ENCODE measurements around the gene STK16. TPM values are rescaled to one million over a fixed set of nuclear protein-coding genes. Genes with fewer than 3 reads are reported as not detected.
A peak's percentile ranks its signal among the peaks of the same experiment; 100 is the strongest.

The STK16 gene
- total and polyA plus RNA-seq, 2 of the 13 experiments (the other 11 are each of a cell fraction or from before 2014, with no cell fraction given): 28.0 to 50.9 TPM

DNA sequence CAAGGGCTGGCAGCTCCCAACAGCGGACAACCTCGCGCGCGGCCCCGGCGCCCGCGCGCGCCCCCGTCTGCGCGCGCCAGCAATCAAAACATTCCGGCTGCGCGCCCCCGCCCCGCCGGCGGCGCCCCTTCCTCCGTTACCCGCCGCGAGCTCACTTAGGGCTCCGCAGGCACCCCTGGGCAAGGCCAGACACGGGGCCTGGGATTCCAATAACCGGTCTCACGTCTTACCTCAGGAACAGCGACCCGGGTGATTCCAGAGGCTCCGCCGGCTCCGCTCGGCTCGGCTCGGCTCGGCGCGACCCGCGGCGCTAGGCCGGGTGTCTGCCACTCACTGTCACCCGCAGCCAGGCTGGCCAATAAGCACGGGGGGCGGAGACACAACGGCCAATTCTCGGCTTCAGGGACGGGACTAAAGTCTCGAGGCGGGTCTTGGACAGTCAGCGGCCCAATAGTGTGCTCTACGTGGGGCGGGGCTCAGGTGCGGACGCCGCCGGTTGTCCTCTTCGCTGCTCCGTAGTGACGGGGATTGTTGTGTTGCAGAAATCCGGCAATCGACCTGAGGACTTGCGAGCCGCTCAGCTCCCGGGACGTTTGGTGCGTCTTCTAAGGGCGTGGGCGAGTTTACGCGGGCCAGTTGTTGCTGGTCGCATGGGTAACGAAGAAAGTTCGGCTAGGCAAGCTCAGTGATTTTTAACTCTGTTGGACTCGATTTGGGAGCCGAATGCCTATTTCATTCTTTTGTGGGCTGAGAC, 15.8 kb upstream of the STK16 start, which contains the start of the genes ANKZF1 and ATG9A (continued):
- TF ChIP-seq ELF1 (CRISPR knock-in tag; IDR thresholded peaks at IDR 0.05) (0 out of 2 replicates have a peak, but pooled peaks have one; percentile 51), ZNF251 (CRISPR knock-in tag; IDR thresholded peaks at IDR 0.05) (no peak), ZNF34 (CRISPR knock-in tag; IDR thresholded peaks at IDR 0.05; ENCODE audit: borderline replicate concordance) (peak; percentile 31), ZNF709 (CRISPR knock-in tag; IDR thresholded peaks at IDR 0.05) (peak; percentile 56; the same call in 1 of the 2 replicates), KMT2B (CRISPR knock-in tag; IDR thresholded peaks at IDR 0.05) (peak; percentile 86), ARNT2 (CRISPR knock-in tag; IDR thresholded peaks at IDR 0.05; ENCODE audit: low read depth) (peak; percentile 19; the same call in 1 of the 2 replicates), KLF16 (CRISPR knock-in tag; IDR thresholded peaks at IDR 0.05) (peak in 1 of 2 experiments; percentile 88; a peak in 1 of 4 replicates), ZNF790 (CRISPR knock-in tag; IDR thresholded peaks at IDR 0.05; ENCODE audit: borderline replicate concordance) (peak; percentile 76; the same call in 1 of the 2 replicates), GATAD2A (CRISPR knock-in tag; IDR thresholded peaks at IDR 0.05) (peak; percentile 55), ZNF331 (CRISPR knock-in tag; IDR thresholded peaks at IDR 0.05) (0 out of 2 replicates have a peak, but pooled peaks have one; percentile 83), TAF15 (IDR thresholded peaks at IDR 0.05; ENCODE audit: low read depth, low read length, poor library complexity, severe bottlenecking) (peak; percentile 52), GATAD1 (CRISPR knock-in tag; IDR thresholded peaks at IDR 0.05) (peak; percentile 95), TMF1 (CRISPR knock-in tag; IDR thresholded peaks at IDR 0.05; ENCODE audit: low read depth) (peak; percentile 78; the same call in 1 of the 2 replicates), NFKBIZ (CRISPR knock-in tag; IDR thresholded peaks at IDR 0.05) (0 out of 2 replicates have a peak, but pooled peaks have one; percentile 20), ZNF674 (CRISPR knock-in tag; IDR thresholded peaks at IDR 0.05; ENCODE audit: low read depth) (no peak), MED1 (CRISPR knock-in tag; IDR thresholded peaks at IDR 0.05) (peak; percentile 75)
- TF ChIP-seq, protein P1, sequence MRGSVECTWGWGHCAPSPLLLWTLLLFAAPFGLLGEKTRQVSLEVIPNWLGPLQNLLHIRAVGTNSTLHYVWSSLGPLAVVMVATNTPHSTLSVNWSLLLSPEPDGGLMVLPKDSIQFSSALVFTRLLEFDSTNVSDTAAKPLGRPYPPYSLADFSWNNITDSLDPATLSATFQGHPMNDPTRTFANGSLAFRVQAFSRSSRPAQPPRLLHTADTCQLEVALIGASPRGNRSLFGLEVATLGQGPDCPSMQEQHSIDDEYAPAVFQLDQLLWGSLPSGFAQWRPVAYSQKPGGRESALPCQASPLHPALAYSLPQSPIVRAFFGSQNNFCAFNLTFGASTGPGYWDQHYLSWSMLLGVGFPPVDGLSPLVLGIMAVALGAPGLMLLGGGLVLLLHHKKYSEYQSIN (CRISPR knock-in tag; IDR thresholded peaks at IDR 0.05; ENCODE audit: borderline replicate concordance): no peak
- TF ChIP-seq, protein P2, sequence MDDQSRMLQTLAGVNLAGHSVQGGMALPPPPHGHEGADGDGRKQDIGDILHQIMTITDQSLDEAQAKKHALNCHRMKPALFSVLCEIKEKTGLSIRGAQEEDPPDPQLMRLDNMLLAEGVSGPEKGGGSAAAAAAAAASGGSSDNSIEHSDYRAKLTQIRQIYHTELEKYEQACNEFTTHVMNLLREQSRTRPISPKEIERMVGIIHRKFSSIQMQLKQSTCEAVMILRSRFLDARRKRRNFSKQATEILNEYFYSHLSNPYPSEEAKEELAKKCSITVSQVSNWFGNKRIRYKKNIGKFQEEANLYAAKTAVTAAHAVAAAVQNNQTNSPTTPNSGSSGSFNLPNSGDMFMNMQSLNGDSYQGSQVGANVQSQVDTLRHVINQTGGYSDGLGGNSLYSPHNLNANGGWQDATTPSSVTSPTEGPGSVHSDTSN (CRISPR knock-in tag; IDR thresholded peaks at IDR 0.05; ENCODE audit: borderline replicate concordance): peak; percentile 96; the same call in 1 of the 2 replicates
- TF ChIP-seq, protein P3, sequence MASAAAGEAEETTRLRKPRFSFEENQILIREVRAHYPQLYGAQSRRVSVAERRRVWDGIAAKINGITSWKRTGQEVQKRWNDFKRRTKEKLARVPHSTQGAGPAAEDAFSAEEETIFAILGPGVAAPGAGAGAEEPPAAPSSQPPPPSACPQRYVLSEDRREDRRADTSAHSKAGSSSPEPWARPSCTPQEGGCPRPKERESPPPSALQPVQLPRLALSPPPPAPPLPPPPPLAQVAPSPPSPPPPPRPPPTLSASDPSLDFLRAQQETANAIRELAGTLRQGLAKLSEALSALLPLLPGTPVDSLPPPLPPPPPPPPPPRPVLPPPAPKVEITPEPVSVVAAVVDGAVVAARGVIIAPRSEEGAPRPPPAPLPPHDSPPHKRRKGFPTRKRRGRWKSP (CRISPR knock-in tag; IDR thresholded peaks at IDR 0.05): peak; percentile 80
- TF ChIP-seq, protein P4, sequence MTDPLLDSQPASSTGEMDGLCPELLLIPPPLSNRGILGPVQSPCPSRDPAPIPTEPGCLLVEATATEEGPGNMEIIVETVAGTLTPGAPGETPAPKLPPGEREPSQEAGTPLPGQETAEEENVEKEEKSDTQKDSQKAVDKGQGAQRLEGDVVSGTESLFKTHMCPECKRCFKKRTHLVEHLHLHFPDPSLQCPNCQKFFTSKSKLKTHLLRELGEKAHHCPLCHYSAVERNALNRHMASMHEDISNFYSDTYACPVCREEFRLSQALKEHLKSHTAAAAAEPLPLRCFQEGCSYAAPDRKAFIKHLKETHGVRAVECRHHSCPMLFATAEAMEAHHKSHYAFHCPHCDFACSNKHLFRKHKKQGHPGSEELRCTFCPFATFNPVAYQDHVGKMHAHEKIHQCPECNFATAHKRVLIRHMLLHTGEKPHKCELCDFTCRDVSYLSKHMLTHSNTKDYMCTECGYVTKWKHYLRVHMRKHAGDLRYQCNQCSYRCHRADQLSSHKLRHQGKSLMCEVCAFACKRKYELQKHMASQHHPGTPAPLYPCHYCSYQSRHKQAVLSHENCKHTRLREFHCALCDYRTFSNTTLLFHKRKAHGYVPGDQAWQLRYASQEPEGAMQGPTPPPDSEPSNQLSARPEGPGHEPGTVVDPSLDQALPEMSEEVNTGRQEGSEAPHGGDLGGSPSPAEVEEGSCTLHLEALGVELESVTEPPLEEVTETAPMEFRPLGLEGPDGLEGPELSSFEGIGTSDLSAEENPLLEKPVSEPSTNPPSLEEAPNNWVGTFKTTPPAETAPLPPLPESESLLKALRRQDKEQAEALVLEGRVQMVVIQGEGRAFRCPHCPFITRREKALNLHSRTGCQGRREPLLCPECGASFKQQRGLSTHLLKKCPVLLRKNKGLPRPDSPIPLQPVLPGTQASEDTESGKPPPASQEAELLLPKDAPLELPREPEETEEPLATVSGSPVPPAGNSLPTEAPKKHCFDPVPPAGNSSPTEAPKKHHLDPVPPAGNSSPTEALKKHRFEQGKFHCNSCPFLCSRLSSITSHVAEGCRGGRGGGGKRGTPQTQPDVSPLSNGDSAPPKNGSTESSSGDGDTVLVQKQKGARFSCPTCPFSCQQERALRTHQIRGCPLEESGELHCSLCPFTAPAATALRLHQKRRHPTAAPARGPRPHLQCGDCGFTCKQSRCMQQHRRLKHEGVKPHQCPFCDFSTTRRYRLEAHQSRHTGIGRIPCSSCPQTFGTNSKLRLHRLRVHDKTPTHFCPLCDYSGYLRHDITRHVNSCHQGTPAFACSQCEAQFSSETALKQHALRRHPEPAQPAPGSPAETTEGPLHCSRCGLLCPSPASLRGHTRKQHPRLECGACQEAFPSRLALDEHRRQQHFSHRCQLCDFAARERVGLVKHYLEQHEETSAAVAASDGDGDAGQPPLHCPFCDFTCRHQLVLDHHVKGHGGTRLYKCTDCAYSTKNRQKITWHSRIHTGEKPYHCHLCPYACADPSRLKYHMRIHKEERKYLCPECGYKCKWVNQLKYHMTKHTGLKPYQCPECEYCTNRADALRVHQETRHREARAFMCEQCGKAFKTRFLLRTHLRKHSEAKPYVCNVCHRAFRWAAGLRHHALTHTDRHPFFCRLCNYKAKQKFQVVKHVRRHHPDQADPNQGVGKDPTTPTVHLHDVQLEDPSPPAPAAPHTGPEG (CRISPR knock-in tag; IDR thresholded peaks at IDR 0.05): peak; percentile 76; the same call in 1 of the 2 replicates
